HL-60 (cell line): ENCODE measurements around the gene OXER1.

Experiments used
- DNase-seq, 2 experiments: peaks; one replicate each; pipeline ENCODE4 v3.0.0-alpha.2; 2010 to 2020; ENCODE audit warnings: low read depth in 1 of 2, low spot score in 1 of 2
- H3K27ac ChIP-seq: fragments of 250-450 bp; sonication (Bioruptor Pico); replicated peaks from 2 replicates; pipeline ENCODE4 v1.5.1; 2020; ENCODE audit warnings: mild to moderate bottlenecking, moderate library complexity
- H3K27me3 ChIP-seq: fragments of 250-450 bp; sonication (Bioruptor Pico); 2 replicates; pipeline ENCODE4 v1.5.1; 2021; ENCODE audit warnings: mild to moderate bottlenecking, moderate library complexity; ENCODE audit not compliant: insufficient read depth, poor library complexity, severe bottlenecking
- H3K4me3 ChIP-seq: replicated peaks from 2 replicates; pipeline ENCODE4 v1.5.1; 2011; ENCODE audit warnings: mild to moderate bottlenecking, control low read depth, low read length; ENCODE audit not compliant: insufficient read depth
- GABPA ChIP-seq: IDR thresholded peaks from 2 replicates; pipeline ENCODE4 v1.6.1; 2012; ENCODE audit warnings: low read depth
- POLR2AphosphoS5 ChIP-seq: IDR thresholded peaks from 2 replicates; pipeline ENCODE4 v1.6.1; 2012; ENCODE audit warnings: low read depth
- SPI1 ChIP-seq: IDR thresholded peaks from 2 replicates; pipeline ENCODE4 v1.6.1; 2012; ENCODE audit warnings: low read depth, mild to moderate bottlenecking, borderline replicate concordance
- TF ChIP-seq, protein P1 (sequence below): IDR thresholded peaks from one replicate; pipeline ENCODE4 v1.5.1; 2011; ENCODE audit warnings: low read length, control low read depth, inconsistent platforms; ENCODE audit not compliant: insufficient read depth
- TF ChIP-seq, protein P2 (sequence below): IDR thresholded peaks from 2 replicates; pipeline ENCODE4 v1.6.1; 2012; ENCODE audit warnings: low read depth; ENCODE audit not compliant: insufficient replicate concordance

OXER1 gene

DNA sequence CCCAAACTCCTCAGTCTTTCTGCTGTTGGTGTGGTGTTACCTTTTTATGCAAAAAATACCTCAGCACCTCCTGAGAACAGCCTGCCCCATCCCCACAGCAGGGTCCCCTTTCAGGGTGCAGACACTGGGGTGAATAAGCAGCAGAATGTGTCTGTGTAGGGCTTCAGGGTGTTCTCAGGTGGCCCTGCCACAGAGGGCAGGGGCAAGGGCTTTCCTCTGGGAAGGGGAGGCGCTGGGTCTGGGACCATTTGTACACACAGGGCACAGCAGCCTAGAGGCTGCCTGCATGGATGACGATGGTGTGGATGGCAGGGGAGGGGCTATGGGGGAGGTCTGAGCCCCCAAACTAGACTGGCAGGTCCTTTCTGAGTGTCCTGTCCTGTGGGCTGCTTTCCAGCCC, 25.8 kb upstream of the OXER1 start:
- DNase-seq: no peak
- H3K27me3 ChIP-seq: no peaks in the 10 kb centered on the region
- no peak overlapping the region for H3K4me3 ChIP-seq
- no peak overlapping the region for H3K27ac ChIP-seq
- TF ChIP-seq POLR2AphosphoS5 (no peak), GABPA (no peak), SPI1 (no peak)
- TF ChIP-seq, protein P1, sequence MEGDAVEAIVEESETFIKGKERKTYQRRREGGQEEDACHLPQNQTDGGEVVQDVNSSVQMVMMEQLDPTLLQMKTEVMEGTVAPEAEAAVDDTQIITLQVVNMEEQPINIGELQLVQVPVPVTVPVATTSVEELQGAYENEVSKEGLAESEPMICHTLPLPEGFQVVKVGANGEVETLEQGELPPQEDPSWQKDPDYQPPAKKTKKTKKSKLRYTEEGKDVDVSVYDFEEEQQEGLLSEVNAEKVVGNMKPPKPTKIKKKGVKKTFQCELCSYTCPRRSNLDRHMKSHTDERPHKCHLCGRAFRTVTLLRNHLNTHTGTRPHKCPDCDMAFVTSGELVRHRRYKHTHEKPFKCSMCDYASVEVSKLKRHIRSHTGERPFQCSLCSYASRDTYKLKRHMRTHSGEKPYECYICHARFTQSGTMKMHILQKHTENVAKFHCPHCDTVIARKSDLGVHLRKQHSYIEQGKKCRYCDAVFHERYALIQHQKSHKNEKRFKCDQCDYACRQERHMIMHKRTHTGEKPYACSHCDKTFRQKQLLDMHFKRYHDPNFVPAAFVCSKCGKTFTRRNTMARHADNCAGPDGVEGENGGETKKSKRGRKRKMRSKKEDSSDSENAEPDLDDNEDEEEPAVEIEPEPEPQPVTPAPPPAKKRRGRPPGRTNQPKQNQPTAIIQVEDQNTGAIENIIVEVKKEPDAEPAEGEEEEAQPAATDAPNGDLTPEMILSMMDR: no peak
- TF ChIP-seq, protein P2, sequence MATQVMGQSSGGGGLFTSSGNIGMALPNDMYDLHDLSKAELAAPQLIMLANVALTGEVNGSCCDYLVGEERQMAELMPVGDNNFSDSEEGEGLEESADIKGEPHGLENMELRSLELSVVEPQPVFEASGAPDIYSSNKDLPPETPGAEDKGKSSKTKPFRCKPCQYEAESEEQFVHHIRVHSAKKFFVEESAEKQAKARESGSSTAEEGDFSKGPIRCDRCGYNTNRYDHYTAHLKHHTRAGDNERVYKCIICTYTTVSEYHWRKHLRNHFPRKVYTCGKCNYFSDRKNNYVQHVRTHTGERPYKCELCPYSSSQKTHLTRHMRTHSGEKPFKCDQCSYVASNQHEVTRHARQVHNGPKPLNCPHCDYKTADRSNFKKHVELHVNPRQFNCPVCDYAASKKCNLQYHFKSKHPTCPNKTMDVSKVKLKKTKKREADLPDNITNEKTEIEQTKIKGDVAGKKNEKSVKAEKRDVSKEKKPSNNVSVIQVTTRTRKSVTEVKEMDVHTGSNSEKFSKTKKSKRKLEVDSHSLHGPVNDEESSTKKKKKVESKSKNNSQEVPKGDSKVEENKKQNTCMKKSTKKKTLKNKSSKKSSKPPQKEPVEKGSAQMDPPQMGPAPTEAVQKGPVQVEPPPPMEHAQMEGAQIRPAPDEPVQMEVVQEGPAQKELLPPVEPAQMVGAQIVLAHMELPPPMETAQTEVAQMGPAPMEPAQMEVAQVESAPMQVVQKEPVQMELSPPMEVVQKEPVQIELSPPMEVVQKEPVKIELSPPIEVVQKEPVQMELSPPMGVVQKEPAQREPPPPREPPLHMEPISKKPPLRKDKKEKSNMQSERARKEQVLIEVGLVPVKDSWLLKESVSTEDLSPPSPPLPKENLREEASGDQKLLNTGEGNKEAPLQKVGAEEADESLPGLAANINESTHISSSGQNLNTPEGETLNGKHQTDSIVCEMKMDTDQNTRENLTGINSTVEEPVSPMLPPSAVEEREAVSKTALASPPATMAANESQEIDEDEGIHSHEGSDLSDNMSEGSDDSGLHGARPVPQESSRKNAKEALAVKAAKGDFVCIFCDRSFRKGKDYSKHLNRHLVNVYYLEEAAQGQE: no peak

DNA sequence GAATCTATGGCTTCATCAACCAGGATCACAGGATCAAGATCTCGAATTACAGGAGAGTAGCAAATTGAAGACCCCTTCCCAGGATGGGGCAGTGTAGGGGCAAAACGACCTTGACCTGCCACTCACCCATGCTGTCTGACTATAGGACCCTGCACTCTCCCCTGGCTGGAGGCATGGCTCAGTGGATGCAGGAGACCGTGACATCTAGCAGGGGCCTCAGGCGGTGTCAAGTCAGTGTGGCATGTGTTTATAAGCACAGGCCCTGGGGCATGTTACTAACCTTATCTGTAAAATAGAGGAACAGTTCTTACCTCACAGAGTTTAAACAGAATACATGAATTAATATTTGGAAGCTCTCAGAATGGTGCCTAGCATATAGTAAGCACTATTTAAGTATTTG, 24.9 kb upstream of the OXER1 start:
- no peak for DNase-seq
- H3K27ac ChIP-seq: no peak overlapping the region
- no peak for TF ChIP-seq POLR2AphosphoS5
- H3K4me3 ChIP-seq: no peak overlapping the region
- H3K27me3 ChIP-seq: no peaks in the 10 kb centered on the region

DNA sequence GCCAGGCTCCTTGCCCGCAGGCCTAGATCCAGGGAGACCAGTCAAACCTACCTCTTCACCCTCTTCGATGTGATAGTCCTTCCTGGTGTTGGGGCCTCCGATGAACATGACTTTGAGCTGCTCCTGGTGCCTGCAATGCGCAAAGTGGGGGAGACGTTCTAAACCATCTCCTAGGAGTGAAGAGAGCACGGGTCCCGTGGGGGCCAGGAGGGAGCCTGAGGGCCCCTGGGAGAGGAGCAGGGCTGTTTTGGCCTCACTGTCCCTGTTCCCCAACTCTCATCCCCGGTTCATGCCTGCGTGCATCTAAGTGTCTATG, 24.5 kb upstream of the OXER1 start:
- no peak overlapping the region for H3K4me3 ChIP-seq
- no peaks in the 10 kb centered on the region for H3K27me3 ChIP-seq
- TF ChIP-seq SPI1: no peak
- DNase-seq: no peak
- H3K27ac ChIP-seq: no peak overlapping the region

DNA sequence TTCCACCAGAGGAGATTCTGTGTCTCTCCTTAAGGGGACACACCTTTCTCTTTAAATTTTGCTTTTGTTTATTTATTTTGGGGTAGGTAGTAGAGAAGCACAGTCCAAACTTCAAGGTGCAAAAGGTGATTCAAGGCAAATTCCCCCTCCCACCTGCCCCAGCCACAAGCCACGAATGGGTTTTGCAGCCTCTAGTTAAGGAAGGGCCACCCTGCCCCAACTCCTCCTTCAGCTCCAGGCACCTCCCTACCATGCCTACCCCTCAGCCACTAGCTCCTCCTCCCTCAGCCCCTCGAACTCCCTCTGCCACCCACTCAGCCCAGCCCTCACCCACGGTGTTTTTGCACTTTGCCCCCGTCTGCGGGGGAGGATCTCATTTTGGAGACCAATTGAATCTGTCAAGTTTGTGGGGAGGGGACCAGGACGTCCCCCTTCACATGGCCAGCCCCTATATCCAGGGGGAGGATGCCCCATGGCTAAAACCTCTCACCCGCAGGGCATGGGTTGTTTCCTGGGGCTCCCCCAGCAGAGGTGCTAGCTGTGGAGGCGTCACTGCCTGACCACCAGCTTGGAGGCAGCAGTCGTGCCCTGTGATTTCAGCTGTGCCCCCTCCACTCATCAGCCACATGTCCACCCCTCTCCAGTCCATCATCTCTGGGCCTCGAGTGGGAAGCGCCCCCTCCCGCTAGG, 24.0 kb upstream of the OXER1 start:
- TF ChIP-seq POLR2AphosphoS5: no peak
- TF ChIP-seq, protein P2: no peak
- TF ChIP-seq SPI1: no peak
- no peak for TF ChIP-seq GABPA
- TF ChIP-seq, protein P1: no peak
- no peak overlapping the region for H3K27ac ChIP-seq
- no peaks in the 10 kb centered on the region for H3K27me3 ChIP-seq
- DNase-seq: no peak
- no peak overlapping the region for H3K4me3 ChIP-seq

DNA sequence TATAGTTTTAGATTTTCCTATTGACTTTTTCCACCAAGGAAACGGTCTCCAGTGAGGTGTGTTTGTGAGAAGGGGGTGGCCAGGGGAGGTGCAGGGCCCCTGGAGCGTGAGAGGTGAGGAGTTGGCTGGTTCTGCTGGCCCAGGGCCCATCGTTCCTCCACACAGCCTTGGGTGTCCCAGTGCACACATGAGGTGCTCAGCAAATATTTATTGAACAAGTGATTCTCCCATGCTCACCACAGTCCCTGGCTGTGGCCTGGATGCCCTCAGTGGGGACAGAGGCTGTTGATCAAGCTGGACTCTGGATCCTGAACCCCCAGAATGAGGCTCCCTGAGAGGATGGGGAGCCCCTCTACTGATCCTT, 23.5 kb upstream of the OXER1 start:
- no peaks in the 10 kb centered on the region for H3K27me3 ChIP-seq
- H3K27ac ChIP-seq: no peak overlapping the region

More for the DNA sequence above, 23.5 kb upstream of the OXER1 start:
- DNase-seq: no peak
- TF ChIP-seq SPI1 (no peak), POLR2AphosphoS5 (no peak), GABPA (no peak)
- TF ChIP-seq, protein P2: no peak
- TF ChIP-seq, protein P1: no peak
- no peak overlapping the region for H3K4me3 ChIP-seq
